Fibroblast of villous mesenchyme (primary cell): Measurements from ENCODE around the gene EXPH5. TPM values are rescaled to one million over a fixed set of nuclear protein-coding genes. Genes with fewer than 3 reads are reported as not detected.

Experiments used
- DNase-seq: peaks from one replicate; pipeline ENCODE4 v3.0.0-alpha.2; 2010; ENCODE audit warnings: low read depth
- H3K4me3 ChIP-seq: 2 replicates; pipeline ENCODE4 v1.5.1; 2011; ENCODE audit warnings: low read depth, mild to moderate bottlenecking, low read length
- CTCF ChIP-seq: IDR thresholded peaks from 2 replicates; pipeline ENCODE4 v1.5.1; 2012; ENCODE audit warnings: low read depth, mild to moderate bottlenecking, low read length; ENCODE audit not compliant: insufficient read depth
- total RNA-seq: library from RNA; depleted of rRNA; stranded (reverse); fragments of >200 nt; gene quantifications from 2 replicates; pipeline ENCODE4 v1.2.3, GENCODE V29; 2012

Gene EXPH5
- total RNA-seq, 1 donor = 2.2 TPM

- H3K4me3 ChIP-seq = no peak overlapping the region
- peak; percentile 45 for DNase-seq
- TF ChIP-seq CTCF = no peak
Measured at GRCh38 chr11:108551651-108552462, 41.7 kb downstream of the EXPH5 start.

DNA sequence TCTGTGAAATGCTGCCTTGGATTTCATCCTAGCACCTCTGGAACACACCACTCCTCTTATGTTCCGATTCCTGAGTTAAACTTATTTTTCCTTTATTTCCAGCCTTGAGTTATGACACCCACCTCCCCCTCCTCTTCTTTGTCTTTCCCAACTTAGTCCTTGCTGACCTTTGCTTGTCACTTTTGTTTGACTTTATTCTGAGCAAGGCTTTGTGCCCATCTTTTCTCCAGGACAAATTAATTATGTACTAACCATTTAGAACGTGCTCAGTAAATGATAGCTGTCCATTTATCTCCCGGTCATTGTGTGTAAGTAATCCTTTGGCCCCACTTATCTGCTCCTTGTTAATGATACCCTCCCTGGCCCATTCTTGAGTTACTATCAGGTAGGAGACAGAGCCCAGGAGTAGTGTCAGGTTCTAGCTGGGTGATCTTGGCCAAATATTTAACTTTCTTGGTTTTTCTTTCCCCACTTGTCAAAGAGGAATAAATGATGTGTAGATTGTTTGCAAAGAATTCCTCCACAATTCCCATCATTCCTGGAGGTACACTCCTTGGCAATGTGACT is 44.2 kb downstream of the EXPH5 start:
- DNase-seq = no peak
- H3K4me3 ChIP-seq = no peak overlapping the region
- no peak for TF ChIP-seq CTCF

DNA sequence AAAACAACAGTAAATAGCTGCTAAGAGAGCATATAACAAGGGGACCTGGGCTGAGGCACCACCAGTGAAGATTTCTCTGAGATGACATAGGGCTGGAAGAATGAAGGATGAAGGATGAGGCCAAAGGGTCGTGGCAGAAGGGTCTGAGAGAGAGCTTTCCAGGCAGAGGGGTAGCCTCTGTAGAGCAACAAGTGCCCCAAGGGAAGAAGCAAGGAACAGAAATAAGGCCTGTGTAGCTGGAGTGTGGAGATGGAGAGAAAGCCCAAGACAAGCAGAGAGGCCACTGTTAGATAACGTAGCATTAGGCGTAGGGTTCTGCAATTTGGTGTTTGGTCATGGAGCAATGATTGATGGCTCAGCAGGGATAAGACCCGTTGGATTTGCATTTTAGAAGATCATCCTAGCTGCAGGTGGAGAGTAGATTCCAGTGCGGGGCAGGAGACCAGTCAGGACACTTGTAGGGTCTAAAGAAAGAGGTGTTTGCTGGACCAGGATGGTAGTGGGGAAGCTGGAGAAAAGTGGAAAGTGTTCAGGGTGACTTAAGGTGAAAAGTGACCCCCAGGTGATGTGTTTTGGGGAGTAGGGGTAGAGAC is 47.6 kb downstream of the EXPH5 start:
- no peak for TF ChIP-seq CTCF
- H3K4me3 ChIP-seq = no peak overlapping the region
- DNase-seq = no peak

DNA sequence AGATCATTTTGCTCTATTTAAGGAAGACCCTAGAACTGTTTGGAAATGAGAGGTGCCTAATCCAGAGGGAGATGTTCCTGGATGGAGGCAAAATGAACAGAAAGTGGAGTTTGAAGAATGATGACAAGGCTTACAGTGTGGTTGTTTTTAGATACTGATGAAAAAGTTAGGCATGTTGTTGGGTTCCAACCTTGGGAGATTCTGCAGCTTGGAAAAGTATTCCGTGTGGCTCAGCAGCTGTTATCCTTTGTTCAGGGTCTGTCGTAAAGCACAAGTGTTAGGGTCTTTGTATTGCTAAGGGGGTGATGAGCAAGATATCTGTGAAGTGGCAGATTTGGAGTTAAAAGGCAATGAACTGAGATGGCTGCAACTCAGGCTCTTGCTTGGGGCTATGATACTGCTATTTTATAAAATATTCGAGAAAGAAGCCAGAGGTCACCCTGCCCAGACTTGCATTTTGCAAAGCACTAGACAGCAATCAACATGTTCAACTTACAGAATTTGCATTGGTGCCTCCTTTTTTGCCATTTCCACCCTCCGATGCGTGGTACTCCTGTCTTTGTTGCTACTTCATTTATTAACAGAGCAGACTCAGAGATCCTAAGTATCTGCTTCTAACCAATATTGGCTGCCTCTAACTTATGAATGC is 50.1 kb downstream of the EXPH5 start:
- H3K4me3 ChIP-seq = no peak overlapping the region
- no peak for TF ChIP-seq CTCF
- DNase-seq = no peak

DNA sequence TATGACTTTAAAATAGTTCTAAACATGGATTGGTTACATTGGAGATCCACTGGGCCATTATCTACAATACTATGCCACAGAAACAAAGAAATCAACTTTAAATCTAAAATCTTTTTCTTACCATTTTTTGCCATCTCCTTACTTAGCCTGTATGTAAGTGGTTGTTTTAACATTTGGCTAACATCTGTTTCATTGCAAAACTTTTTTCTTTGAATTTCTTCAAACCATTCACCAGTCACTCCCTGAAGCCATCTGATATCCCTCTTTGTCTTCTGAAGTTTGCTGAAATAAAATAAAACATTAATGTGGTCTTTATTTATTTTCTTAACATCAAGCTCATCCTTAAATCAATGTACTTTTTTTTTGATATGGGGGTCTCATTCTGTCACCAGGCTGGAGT is 52.0 kb downstream of the EXPH5 start:
- no peak overlapping the region for H3K4me3 ChIP-seq
- TF ChIP-seq CTCF = no peak
- DNase-seq = no peak

DNA sequence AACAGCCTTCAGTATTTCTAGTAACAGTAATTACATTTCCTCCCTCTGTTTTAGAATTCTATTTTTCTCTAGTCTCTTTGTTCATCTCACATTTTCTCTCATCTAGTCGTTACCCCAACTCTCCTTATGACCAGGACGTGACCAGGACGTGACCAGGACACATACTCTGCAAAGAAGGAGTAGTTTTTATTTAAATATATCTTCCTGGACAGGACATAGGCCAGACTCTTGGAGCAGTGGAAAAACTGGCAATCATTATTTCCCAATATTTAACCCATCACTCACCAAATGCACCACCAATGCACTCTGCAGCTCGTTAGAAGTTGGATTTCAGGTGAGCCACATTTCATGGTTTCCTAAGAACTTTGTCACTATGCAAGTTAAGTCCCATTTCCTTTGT is 55.1 kb downstream of the EXPH5 start:
- no peak for DNase-seq
- no peak for TF ChIP-seq CTCF
- no peak overlapping the region for H3K4me3 ChIP-seq
